GM12864 (cell line): Measurements from ENCODE around the gene TLL2.

Experiments
- DNase-seq: peaks from one replicate; pipeline ENCODE4 v3.0.0-alpha.2; 2011; ENCODE audit warnings: low read depth
- H3K4me3 ChIP-seq: 2 replicates; pipeline ENCODE4 v1.5.1; 2011; ENCODE audit warnings: mild to moderate bottlenecking, low read depth, low read length, control low read depth
- CTCF ChIP-seq: IDR thresholded peaks from 2 replicates; pipeline ENCODE4 v1.5.1; 2011; ENCODE audit warnings: low read depth, mild to moderate bottlenecking, moderate library complexity, low read length, control low read depth, inconsistent platforms; ENCODE audit errors: missing control alignments

Gene TLL2

GRCh38 chr10:96319754-96320474 is 193.8 kb downstream of the TLL2 start:
- H3K4me3 ChIP-seq, result no peak overlapping the region
- no peak for TF ChIP-seq CTCF
- DNase-seq, result no peak

- peak; percentile 18 for TF ChIP-seq CTCF
- DNase-seq, result no peak
- H3K4me3 ChIP-seq, result no peak overlapping the region
These were observed 196.5 kb downstream of the TLL2 start for GRCh38 chr10:96317067-96317833.
